ENCODE results near the gene DCAF17. TPM values are rescaled to one million over a fixed set of nuclear protein-coding genes. Genes with fewer than 3 reads are reported as not detected.

Gene DCAF17
- total RNA-seq, 1 donor from 2014 or later: 25.2 TPM

DNA sequence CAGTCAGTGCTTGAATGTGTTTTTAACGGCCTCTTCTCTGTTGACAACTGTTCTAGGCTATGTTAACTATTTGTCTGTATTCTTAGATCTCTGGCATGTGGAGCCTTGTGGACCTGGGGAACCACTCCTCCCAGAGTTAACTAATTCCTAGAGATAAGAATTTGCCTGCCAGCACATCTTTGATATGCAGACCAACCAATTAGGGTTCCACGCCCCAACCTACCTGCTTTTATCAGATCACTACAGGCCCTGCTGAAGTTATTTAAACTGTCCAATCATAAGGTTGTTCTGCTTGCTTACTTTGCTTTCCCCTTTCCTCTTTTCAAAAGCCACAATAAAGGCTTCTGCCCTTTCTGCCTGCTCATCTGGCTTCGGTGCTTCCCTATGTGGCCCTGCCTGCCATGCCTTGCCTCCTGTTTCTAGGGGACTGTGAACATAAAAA lies 79.7 kb downstream of the DCAF17 start:
- H3K27me3 Mint-ChIP-seq (ENCODE audit: low read depth, unreplicated experiment): peaks cover 9% of the 10 kb centered on the region
- no peak overlapping the region for H3K4me2 ChIP-seq (ENCODE audit: low read length)
- peaks cover 12% of the 10 kb centered on the region for H3K4me1 Mint-ChIP-seq (ENCODE audit: low read depth, unreplicated experiment)
- no peak overlapping the region for H3K27ac Mint-ChIP-seq (ENCODE audit: unreplicated experiment)
- no peak for TF ChIP-seq EZH2 (IDR thresholded peaks at IDR 0.05; ENCODE audit: insufficient read depth, low read length)
- TF ChIP-seq, protein P1, sequence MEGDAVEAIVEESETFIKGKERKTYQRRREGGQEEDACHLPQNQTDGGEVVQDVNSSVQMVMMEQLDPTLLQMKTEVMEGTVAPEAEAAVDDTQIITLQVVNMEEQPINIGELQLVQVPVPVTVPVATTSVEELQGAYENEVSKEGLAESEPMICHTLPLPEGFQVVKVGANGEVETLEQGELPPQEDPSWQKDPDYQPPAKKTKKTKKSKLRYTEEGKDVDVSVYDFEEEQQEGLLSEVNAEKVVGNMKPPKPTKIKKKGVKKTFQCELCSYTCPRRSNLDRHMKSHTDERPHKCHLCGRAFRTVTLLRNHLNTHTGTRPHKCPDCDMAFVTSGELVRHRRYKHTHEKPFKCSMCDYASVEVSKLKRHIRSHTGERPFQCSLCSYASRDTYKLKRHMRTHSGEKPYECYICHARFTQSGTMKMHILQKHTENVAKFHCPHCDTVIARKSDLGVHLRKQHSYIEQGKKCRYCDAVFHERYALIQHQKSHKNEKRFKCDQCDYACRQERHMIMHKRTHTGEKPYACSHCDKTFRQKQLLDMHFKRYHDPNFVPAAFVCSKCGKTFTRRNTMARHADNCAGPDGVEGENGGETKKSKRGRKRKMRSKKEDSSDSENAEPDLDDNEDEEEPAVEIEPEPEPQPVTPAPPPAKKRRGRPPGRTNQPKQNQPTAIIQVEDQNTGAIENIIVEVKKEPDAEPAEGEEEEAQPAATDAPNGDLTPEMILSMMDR (IDR thresholded peaks at IDR 0.05; ENCODE audit: insufficient read depth, low read depth, low read length): no peak
- no peak overlapping the region for H3K9ac ChIP-seq (ENCODE audit: low read length)
- no peaks in the 10 kb centered on the region for H3K36me3 ChIP-seq (ENCODE audit: insufficient read depth, low read length)
- H3K27me3 ChIP-seq (ENCODE audit: insufficient read depth, low read length): no peaks in the 10 kb centered on the region
- FAIRE-seq: no peak
- H3K4me1 ChIP-seq (ENCODE audit: insufficient read depth, low read length): peaks cover 6% of the 10 kb centered on the region
- H3K9me3 Mint-ChIP-seq (ENCODE audit: unreplicated experiment): no peaks in the 10 kb centered on the region
- H3K9me3 ChIP-seq (ENCODE audit: insufficient read depth, low read depth, low read length): no peaks in the 10 kb centered on the region
- DNase-seq (ENCODE audit: low read depth): no peak
- H3K27ac ChIP-seq (ENCODE audit: low read depth, low read length): no peak overlapping the region
- H3K4me3 ChIP-seq (ENCODE audit: insufficient read depth, low read depth, low read length): no peak overlapping the region
- no peaks in the 10 kb centered on the region for H4K20me1 ChIP-seq (ENCODE audit: insufficient read depth, low read length)
- H3K4me3 Mint-ChIP-seq (ENCODE audit: unreplicated experiment): no peak overlapping the region
- H3K79me2 ChIP-seq (ENCODE audit: insufficient read depth, low read length): no peaks in the 10 kb centered on the region
- peaks cover 2% of the 10 kb centered on the region for H3K36me3 Mint-ChIP-seq (ENCODE audit: low read depth, unreplicated experiment)
- H2AFZ ChIP-seq (ENCODE audit: low read depth, low read length): peak overlapping the region; percentile 15

DNA sequence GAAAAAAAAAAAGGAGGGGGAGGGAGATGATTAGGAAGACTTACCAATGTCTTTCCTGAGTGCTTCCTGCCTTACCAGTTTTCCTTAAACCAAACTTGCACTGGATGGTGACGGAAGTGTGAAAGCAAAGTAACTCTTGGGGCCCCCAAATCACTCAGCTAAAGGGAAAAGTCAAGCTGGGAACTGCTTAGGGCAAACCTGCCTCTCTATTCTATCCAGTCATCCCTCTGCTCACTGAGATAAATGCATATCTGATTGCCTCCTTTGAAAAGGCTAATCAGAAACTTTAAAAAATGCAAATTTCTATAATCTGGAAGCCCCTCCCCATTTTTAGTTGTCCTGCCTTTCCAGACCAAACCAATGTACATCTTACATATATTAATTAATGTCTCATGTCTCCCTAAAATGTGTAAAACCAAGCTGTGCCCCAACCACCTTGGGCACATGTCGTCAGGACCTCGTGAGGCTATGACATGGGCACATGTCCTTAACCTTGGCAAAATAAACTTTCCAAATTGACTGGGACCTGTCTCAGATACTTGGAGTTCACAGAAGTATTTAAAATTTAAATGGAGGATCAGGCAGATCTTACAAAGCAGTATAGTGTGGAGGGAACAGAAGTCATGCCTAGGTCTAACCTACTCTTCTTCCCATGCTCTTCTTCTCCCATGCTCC lies 81.0 kb downstream of the DCAF17 start:
- no peak overlapping the region for H3K9ac ChIP-seq (ENCODE audit: low read length)
- Mint-ChIP-seq H3K4me3 (ENCODE audit: unreplicated experiment) (no peak overlapping the region), H3K36me3 (ENCODE audit: low read depth, unreplicated experiment) (peaks cover 2% of the 10 kb centered on the region), H3K27ac (ENCODE audit: unreplicated experiment) (no peak overlapping the region), H3K9me3 (ENCODE audit: unreplicated experiment) (no peaks in the 10 kb centered on the region), H3K27me3 (ENCODE audit: low read depth, unreplicated experiment) (peaks cover 12% of the 10 kb centered on the region), H3K4me1 (ENCODE audit: low read depth, unreplicated experiment) (peaks cover 12% of the 10 kb centered on the region)
- H3K4me2 ChIP-seq (ENCODE audit: low read length): no peak overlapping the region
- no peak for TF ChIP-seq EZH2 (IDR thresholded peaks at IDR 0.05; ENCODE audit: insufficient read depth, low read length)
- TF ChIP-seq, protein P1 (IDR thresholded peaks at IDR 0.05; ENCODE audit: insufficient read depth, low read depth, low read length): no peak
- H3K36me3 ChIP-seq (ENCODE audit: insufficient read depth, low read length): no peaks in the 10 kb centered on the region
- no peaks in the 10 kb centered on the region for H4K20me1 ChIP-seq (ENCODE audit: insufficient read depth, low read length)
- no peak for DNase-seq (ENCODE audit: low read depth)
- H3K4me1 ChIP-seq (ENCODE audit: insufficient read depth, low read length): peaks cover 6% of the 10 kb centered on the region
- no peak overlapping the region for H3K27ac ChIP-seq (ENCODE audit: low read depth, low read length)
- H3K27me3 ChIP-seq (ENCODE audit: insufficient read depth, low read length): peaks cover 3% of the 10 kb centered on the region
- no peak overlapping the region for H2AFZ ChIP-seq (ENCODE audit: low read depth, low read length)
- no peaks in the 10 kb centered on the region for H3K9me3 ChIP-seq (ENCODE audit: insufficient read depth, low read depth, low read length)
- no peak overlapping the region for H3K4me3 ChIP-seq (ENCODE audit: insufficient read depth, low read depth, low read length)
- no peak for FAIRE-seq
- H3K79me2 ChIP-seq (ENCODE audit: insufficient read depth, low read length): no peaks in the 10 kb centered on the region

DNA sequence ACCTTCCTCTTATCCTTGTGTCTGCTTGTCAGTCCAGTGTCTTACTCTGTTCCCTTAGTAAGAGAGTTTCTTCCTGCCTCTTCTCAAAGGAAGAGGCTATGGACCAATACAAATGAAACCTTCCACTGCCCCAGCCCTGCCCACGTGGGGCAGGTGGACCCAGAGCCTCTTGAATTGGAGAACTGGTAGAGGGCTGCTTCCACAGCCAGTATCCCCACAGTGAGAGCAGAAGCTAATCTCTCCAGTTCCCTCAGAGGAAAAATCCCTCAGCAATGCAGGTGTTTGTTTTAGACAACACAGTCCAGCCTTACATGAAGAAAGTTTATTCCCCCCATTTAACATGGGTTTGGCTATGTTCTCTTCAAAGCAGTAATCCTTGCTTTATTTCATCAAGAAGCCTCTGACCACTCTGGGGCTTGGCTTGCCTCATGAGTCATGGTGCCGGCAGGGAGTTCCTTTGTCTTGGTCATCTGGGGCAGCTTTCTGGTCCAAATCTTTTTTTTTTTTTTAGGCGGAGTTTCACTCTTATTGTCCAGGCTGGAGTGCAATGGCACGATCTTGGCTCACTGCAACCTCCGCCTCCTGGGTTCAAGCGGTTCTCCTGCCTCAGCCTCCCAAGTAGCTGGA lies 81.8 kb downstream of the DCAF17 start:
- no peak overlapping the region for H3K4me3 Mint-ChIP-seq (ENCODE audit: unreplicated experiment)
- TF ChIP-seq, protein P1 (IDR thresholded peaks at IDR 0.05; ENCODE audit: insufficient read depth, low read depth, low read length): no peak
- no peak for TF ChIP-seq EZH2 (IDR thresholded peaks at IDR 0.05; ENCODE audit: insufficient read depth, low read length)
- peak overlapping the region; percentile 24 for H2AFZ ChIP-seq (ENCODE audit: low read depth, low read length)

More for the DNA sequence above, 81.8 kb downstream of the DCAF17 start:
- no peaks in the 10 kb centered on the region for H3K9me3 Mint-ChIP-seq (ENCODE audit: unreplicated experiment)
- Histone ChIP-seq H3K79me2 (ENCODE audit: insufficient read depth, low read length) (no peaks in the 10 kb centered on the region), H3K36me3 (ENCODE audit: insufficient read depth, low read length) (no peaks in the 10 kb centered on the region), H3K4me3 (ENCODE audit: insufficient read depth, low read depth, low read length) (no peak overlapping the region), H3K27me3 (ENCODE audit: insufficient read depth, low read length) (peaks cover 3% of the 10 kb centered on the region), H3K4me1 (ENCODE audit: insufficient read depth, low read length) (peaks cover 6% of the 10 kb centered on the region), H3K4me2 (ENCODE audit: low read length) (peak overlapping the region; percentile 66), H3K9me3 (ENCODE audit: insufficient read depth, low read depth, low read length) (no peaks in the 10 kb centered on the region), H4K20me1 (ENCODE audit: insufficient read depth, low read length) (no peaks in the 10 kb centered on the region), H3K27ac (ENCODE audit: low read depth, low read length) (no peak overlapping the region), H3K9ac (ENCODE audit: low read length) (no peak overlapping the region)
- FAIRE-seq: no peak
- peaks cover 2% of the 10 kb centered on the region for H3K36me3 Mint-ChIP-seq (ENCODE audit: low read depth, unreplicated experiment)
- H3K27ac Mint-ChIP-seq (ENCODE audit: unreplicated experiment): no peak overlapping the region
- H3K4me1 Mint-ChIP-seq (ENCODE audit: low read depth, unreplicated experiment): peaks cover 12% of the 10 kb centered on the region
- peaks cover 13% of the 10 kb centered on the region for H3K27me3 Mint-ChIP-seq (ENCODE audit: low read depth, unreplicated experiment)
- peak; percentile 72 for DNase-seq (ENCODE audit: low read depth)
